Measurements from ENCODE around the gene NFE2.

The NFE2 gene

DNA sequence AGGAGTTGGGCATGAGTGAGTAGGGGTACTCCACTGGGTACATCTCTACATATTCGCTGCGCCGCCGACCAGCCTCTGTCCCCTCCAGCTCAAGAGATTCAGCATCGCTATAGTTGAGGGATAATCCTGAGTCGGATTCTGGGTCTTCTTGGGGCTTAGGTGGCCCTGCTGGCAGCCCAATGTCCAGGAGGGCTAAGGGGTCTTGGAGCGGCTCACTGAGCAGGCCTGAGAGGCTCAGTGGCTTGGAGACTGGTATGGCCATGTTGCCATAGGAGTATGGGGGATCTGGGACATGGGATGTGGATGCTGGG, 7.9 kb downstream of the NFE2 start:
- H3K27ac ChIP-seq (ENCODE audit: extremely low read depth, low read depth, low read length) = no peak overlapping the region
- CTCF ChIA-PET = interaction anchor here (0.7 to 5.6 kb wide), 18 partner anchors 14 to 107 kb away, joined by 3 to 63 read pairs (median 8); partner anchors contain the start of gene COPZ1
- no peak overlapping the region for H3K4me3 ChIP-seq (ENCODE audit: low read depth, low read length)
- H3K9me3 ChIP-seq (ENCODE audit: control insufficient read depth, insufficient read depth, low read depth, low read length) = no peaks in the 10 kb centered on the region
- peaks cover under 1 to 6% of the 10 kb centered on the region in 2 experiments for H3K36me3 ChIP-seq (ENCODE audit: control insufficient read depth in 2 of 2, insufficient read depth in 1 of 2, low read length in 2 of 2)
- no peak for TF ChIP-seq ZNF146 (tag by site-specific recombination; IDR thresholded peaks at IDR 0.05)
- no peak for TF ChIP-seq SCRT1 (tag by site-specific recombination; IDR thresholded peaks at IDR 0.05; ENCODE audit: borderline replicate concordance)
- TF ChIP-seq ZSCAN30 (tag by site-specific recombination; IDR thresholded peaks at IDR 0.05) = no peak
- no peak for TF ChIP-seq ZNF660 (tag by site-specific recombination; IDR thresholded peaks at IDR 0.05)
- TF ChIP-seq ZNF433 (tag by site-specific recombination; IDR thresholded peaks at IDR 0.05; ENCODE audit: low read depth) = no peak
- POLR2A ChIA-PET = interaction anchor here (0.5 to 6.0 kb wide), 6 partner anchors 8 to 34 kb away, joined by 3 to 37 read pairs (median 5); partner anchors contain the start of genes CBX5, COPZ1, HNRNPA1 and NFE2
- H3K4me1 ChIP-seq (ENCODE audit: control insufficient read depth, insufficient read depth, low read length) = no peaks in the 10 kb centered on the region; the same call in 1 of the 2 replicates

DNA sequence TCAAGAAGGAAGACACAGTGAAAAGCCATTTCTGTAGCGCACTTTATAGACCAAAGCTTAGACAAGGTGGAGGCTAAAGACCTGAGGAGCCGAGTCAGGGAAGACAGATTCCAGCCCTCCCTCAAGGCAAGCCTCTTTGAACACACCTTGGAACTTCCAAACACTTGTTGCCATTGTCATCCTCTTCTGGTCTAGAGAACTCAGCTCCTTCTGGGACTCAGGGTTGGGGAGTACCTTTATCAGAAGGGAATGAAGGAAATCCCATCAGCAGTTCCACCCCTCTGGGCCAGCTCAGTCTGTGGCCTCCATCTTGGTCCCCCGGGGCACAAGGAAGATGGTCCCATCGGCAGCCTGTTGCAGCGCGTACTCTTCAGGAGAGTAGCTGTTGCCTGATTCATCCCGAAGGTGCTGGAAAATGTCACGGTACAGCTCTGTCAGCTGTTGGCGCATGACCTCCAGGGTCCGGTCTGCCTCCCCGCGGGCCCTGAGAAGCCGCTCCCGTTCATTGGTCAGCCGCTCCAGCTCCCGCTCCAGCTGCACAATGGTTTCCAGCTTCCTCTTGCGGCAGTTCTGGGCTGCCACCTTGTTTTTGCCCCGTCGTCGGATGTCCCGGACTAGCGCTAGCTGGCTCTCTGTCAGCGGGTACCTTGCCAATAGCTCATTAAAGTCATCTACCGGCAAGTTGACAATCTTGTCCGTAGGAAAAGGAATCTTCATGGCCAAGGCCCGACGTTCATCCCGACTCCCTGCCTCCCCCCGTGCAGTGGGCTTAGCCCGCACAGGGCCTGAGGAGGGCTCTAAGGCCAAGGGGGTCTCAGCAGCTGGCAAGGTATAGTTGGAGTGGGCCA, 8.5 kb downstream of the NFE2 start:
- Histone ChIP-seq H3K36me3 (ENCODE audit: control insufficient read depth in 2 of 2, insufficient read depth in 1 of 2, low read length in 2 of 2) (peaks cover 7 to 12% of the 10 kb centered on the region in 2 experiments), H3K4me1 (ENCODE audit: control insufficient read depth, insufficient read depth, low read length) (peaks cover 2% of the 10 kb centered on the region), H3K9me3 (ENCODE audit: control insufficient read depth, insufficient read depth, low read depth, low read length) (no peaks in the 10 kb centered on the region), H3K27ac (ENCODE audit: extremely low read depth, low read depth, low read length) (no peak overlapping the region), H3K4me3 (ENCODE audit: low read depth, low read length) (no peak overlapping the region)
- ChIA-PET POLR2A (interaction anchor here (0.5 to 6.0 kb wide), 8 partner anchors 9 to 62 kb away, joined by 3 to 37 read pairs (median 4); partner anchors contain the start of genes CBX5, COPZ1, HNRNPA1 and NFE2), CTCF (interaction anchor here (0.6 to 5.6 kb wide), 11 partner anchors 14 to 93 kb away, joined by 3 to 63 read pairs (median 4); partner anchors contain the start of gene COPZ1)
- TF ChIP-seq ZNF366 (tag by site-specific recombination; conservative IDR thresholded peaks at IDR 0.05) (no peak), SCRT2 (tag by site-specific recombination; IDR thresholded peaks at IDR 0.05) (peak; percentile 91), SCRT1 (tag by site-specific recombination; IDR thresholded peaks at IDR 0.05; ENCODE audit: borderline replicate concordance) (peak; percentile 86)

DNA sequence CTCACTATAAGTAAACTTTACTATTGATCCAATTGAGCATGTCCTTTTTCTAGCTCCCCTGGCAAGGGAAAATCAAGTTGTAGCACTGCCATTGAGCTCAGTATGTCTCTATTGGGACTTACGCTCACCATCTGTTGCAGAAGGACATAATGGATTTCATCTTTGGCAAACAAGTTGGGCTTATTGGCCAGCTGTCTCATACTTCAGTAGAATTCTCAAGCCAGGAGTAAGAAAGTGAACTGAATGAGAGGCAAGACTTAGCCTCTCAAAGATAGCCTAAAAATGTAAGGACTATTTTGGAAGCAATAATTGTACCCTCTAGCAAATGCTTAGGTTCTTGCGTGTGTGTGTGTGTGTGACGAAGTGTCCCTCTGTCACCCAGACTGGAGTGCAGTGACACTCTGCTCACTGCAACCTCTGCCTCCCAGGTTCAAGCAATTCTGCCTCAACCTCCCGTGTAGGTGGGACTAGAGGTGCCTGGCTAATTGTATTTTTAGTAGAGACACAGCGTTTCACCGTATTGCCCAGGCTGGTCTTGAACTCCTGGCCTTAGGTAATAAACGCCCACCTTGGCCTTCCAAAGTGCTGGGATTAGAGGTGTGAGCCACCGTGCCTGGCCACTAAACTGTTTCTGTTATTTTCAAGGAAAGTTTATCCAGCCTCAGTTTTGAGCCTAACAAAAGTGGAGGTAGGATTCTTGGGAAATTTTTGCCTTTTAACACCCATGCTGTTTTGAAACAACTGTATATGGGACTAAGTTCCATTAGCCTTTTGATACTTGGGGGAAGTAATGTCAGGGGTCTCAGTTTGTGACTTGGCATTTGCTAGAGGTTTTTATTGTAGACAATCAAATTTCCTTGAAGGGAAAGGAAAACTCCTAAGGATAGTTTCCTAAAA, 13.3 kb downstream of the NFE2 start:
- ChIA-PET CTCF (interaction anchor here (0.7 to 3.1 kb wide), 11 partner anchors 8 to 318 kb away, joined by 3 to 20 read pairs (median 8); partner anchors contain the start of gene NFE2), POLR2A (interaction anchor here (0.6 to 2.5 kb wide), 22 partner anchors 8 to 99 kb away, joined by 3 to 27 read pairs (median 4); partner anchors contain the start of genes COPZ1, NFE2 and SMUG1)
- no peaks in the 10 kb centered on the region for H3K9me3 ChIP-seq (ENCODE audit: control insufficient read depth, insufficient read depth, low read depth, low read length)
- H3K4me1 ChIP-seq (ENCODE audit: control insufficient read depth, insufficient read depth, low read length) = peaks cover 7% of the 10 kb centered on the region
- peaks cover 50 to 55% of the 10 kb centered on the region in 2 experiments for H3K36me3 ChIP-seq (ENCODE audit: control insufficient read depth in 2 of 2, insufficient read depth in 1 of 2, low read length in 2 of 2)
- H3K27ac ChIP-seq (ENCODE audit: extremely low read depth, low read depth, low read length) = peak overlapping the region; percentile 42
- H3K4me3 ChIP-seq (ENCODE audit: low read depth, low read length) = no peak overlapping the region
- TF ChIP-seq, protein P1, sequence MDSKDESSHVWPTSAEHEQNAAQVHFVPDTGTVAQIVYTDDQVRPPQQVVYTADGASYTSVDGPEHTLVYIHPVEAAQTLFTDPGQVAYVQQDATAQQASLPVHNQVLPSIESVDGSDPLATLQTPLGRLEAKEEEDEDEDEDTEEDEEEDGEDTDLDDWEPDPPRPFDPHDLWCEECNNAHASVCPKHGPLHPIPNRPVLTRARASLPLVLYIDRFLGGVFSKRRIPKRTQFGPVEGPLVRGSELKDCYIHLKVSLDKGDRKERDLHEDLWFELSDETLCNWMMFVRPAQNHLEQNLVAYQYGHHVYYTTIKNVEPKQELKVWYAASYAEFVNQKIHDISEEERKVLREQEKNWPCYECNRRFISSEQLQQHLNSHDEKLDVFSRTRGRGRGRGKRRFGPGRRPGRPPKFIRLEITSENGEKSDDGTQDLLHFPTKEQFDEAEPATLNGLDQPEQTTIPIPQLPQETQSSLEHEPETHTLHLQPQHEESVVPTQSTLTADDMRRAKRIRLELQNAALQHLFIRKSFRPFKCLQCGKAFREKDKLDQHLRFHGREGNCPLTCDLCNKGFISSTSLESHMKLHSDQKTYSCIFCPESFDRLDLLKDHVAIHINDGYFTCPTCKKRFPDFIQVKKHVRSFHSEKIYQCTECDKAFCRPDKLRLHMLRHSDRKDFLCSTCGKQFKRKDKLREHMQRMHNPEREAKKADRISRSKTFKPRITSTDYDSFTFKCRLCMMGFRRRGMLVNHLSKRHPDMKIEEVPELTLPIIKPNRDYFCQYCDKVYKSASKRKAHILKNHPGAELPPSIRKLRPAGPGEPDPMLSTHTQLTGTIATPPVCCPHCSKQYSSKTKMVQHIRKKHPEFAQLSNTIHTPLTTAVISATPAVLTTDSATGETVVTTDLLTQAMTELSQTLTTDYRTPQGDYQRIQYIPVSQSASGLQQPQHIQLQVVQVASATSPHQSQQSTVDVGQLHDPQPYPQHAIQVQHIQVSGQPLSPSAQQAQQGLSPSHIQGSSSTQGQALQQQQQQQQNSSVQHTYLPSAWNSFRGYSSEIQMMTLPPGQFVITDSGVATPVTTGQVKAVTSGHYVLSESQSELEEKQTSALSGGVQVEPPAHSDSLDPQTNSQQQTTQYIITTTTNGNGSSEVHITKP (tag by site-specific recombination; IDR thresholded peaks at IDR 0.05) = no peak
- TF ChIP-seq, protein P2, sequence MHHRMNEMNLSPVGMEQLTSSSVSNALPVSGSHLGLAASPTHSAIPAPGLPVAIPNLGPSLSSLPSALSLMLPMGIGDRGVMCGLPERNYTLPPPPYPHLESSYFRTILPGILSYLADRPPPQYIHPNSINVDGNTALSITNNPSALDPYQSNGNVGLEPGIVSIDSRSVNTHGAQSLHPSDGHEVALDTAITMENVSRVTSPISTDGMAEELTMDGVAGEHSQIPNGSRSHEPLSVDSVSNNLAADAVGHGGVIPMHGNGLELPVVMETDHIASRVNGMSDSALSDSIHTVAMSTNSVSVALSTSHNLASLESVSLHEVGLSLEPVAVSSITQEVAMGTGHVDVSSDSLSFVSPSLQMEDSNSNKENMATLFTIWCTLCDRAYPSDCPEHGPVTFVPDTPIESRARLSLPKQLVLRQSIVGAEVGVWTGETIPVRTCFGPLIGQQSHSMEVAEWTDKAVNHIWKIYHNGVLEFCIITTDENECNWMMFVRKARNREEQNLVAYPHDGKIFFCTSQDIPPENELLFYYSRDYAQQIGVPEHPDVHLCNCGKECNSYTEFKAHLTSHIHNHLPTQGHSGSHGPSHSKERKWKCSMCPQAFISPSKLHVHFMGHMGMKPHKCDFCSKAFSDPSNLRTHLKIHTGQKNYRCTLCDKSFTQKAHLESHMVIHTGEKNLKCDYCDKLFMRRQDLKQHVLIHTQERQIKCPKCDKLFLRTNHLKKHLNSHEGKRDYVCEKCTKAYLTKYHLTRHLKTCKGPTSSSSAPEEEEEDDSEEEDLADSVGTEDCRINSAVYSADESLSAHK (tag by site-specific recombination; IDR thresholded peaks at IDR 0.05) = no peak
- no peak for TF ChIP-seq ZNF596 (tag by site-specific recombination; IDR thresholded peaks at IDR 0.05)
- no peak for TF ChIP-seq OSR2 (tag by site-specific recombination; IDR thresholded peaks at IDR 0.05)
- TF ChIP-seq, protein P3, sequence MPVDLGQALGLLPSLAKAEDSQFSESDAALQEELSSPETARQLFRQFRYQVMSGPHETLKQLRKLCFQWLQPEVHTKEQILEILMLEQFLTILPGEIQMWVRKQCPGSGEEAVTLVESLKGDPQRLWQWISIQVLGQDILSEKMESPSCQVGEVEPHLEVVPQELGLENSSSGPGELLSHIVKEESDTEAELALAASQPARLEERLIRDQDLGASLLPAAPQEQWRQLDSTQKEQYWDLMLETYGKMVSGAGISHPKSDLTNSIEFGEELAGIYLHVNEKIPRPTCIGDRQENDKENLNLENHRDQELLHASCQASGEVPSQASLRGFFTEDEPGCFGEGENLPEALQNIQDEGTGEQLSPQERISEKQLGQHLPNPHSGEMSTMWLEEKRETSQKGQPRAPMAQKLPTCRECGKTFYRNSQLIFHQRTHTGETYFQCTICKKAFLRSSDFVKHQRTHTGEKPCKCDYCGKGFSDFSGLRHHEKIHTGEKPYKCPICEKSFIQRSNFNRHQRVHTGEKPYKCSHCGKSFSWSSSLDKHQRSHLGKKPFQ (tag by site-specific recombination; IDR thresholded peaks at IDR 0.05) = 0 out of 2 replicates have a peak, but pooled peaks have one; percentile 23
- TF ChIP-seq FEZF1 (tag by site-specific recombination; IDR thresholded peaks at IDR 0.05) = 0 out of 2 replicates have a peak, but pooled peaks have one; percentile 2
- TF ChIP-seq ZFP3 (tag by site-specific recombination; IDR thresholded peaks at IDR 0.05; ENCODE audit: low read depth) = no peak
- no peak for TF ChIP-seq ZFP41 (tag by site-specific recombination; IDR thresholded peaks at IDR 0.05; ENCODE audit: borderline replicate concordance)
- TF ChIP-seq, protein P4, sequence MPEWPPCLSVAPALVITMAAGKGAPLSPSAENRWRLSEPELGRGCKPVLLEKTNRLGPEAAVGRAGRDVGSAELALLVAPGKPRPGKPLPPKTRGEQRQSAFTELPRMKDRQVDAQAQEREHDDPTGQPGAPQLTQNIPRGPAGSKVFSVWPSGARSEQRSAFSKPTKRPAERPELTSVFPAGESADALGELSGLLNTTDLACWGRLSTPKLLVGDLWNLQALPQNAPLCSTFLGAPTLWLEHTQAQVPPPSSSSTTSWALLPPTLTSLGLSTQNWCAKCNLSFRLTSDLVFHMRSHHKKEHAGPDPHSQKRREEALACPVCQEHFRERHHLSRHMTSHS (tag by site-specific recombination; IDR thresholded peaks at IDR 0.05) = no peak
- peak; percentile 55 for TF ChIP-seq ZNF600 (tag by site-specific recombination; IDR thresholded peaks at IDR 0.05)
- no peak for TF ChIP-seq ZNF23 (tag by site-specific recombination; IDR thresholded peaks at IDR 0.05; ENCODE audit: borderline replicate concordance)
- no peak for TF ChIP-seq ZNF660 (tag by site-specific recombination; IDR thresholded peaks at IDR 0.05)

All from HEK293 (cell line).